HG02798 (cell line): ENCODE data around the gene SLC5A12.
"Not testable (repeated sequence)": the region's sequence is repeated elsewhere in the genome, so short reads cannot be mapped to it uniquely, and the experiment has no call there.

Source experiments
- ATAC-seq: cut with Tn5 transposase; IDR thresholded peaks from one replicate; pipeline ENCODE4 v1.9.1; 2021; ENCODE audit warnings: mild to moderate bottlenecking; ENCODE audit not compliant: unreplicated experiment, poor library complexity

The SLC5A12 gene

DNA sequence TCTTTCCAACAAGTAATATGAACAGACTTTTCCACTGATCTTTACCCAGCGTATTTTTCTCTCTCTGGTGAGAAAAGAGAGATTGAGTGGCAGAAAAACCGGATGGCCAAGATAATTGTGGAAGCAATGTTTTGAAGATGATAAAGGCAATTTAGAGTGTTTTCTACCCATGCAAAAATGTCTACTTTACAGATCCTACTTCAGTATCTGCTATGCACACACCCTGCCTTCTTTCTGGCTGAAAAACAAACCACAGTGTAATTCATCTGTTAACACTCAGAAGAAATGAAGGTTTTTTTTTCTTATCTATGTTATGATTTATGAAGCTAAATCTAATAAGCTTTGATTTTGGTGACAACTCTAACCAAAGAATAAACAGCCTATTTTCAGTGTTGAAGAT, 56.8 kb downstream of the SLC5A12 start:
- no peak for ATAC-seq

DNA sequence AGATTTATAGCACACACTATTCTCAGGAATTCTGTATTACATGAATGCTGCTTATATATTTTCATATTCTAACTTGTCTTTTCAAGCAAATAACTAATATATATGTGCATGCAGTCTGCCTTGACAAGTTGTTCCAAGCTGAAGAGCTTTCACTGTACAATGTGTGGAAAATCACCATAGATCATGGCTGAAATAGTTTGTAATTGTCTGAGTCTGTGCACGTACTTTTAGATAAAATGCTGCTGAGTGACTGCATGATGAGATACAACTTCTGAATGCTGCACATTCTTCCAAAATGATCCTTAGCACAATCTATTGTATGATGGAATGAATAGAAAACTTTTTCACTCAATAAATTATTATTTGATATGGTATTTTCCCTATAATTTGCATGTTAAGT, 58.9 kb downstream of the SLC5A12 start:
- no peak for ATAC-seq

DNA sequence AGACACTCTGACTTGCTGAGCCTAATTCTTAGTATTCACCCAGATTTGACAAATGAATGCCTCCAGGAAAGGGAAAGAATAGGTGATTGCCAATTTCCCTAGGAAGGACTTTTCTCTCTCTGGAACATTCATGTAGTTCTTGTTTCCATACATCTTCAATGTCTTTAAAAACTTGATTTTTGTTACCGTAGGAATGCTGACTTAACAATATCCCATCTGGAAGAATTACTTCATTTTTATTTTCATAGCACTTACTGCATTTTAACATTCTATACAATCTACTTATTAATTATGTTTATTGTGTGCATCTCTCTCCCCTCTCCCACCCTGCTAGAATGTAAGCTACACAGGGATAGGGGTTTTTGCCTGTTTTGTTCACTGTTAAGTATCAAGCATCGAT, 66.6 kb downstream of the SLC5A12 start:
- ATAC-seq: no peak

DNA sequence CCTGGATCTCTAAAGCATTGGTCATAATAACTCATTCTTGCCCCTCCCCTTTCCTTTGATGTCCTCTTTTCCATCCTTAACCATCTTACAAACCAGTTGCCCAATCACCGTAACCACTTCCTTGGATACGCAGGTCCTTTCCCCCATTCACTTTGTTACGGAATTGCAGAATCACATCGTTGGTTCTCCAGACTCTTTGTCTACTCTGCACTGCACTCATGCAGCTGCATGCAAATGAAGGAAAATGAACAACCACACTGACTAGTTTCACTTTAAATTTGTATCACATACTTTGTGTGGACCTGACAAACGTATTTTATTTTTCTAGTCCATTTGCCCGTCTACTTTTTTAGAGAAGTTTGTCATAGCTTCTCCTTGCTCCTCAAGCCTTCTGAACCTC, 69.9 kb downstream of the SLC5A12 start:
- ATAC-seq: peak; percentile 62

DNA sequence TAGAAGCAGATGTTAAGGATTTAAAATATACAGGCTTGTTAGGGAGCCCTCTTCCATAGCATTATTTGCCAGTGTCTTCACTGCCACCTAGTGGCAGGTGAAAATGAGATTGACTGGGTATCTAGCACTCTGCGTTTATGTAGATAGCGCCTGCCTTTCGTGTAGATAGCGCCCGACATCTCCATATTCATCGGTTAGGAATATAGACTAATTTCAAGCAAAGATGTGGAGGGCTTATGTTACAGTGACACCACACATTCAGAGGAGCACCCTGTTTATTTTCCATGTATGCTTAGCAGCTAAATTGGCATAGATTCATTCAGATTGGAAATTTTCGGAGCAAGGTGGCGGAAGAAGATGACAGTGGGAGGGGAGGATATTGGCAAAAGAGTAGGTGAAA, 72.0 kb downstream of the SLC5A12 start:
- peak; percentile 88 for ATAC-seq

DNA sequence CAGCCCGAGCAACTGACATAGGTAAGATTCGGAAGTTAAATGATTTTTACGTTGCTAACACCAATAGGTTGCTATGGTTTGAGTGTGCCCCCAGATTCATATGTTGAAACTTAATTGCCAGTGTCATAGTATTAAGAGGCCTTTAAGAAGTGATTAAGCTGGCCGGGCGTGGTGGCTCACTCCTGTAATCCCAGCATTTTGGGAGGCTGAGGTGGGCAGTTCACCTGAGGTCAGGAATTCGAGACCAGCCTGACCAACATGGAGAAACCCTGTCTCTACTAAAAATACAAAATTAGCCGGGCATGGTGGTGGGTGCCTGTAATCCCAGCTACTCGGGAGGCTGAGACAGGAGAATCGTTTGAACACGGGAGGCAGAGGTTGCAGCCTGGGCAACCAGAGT, 78.5 kb downstream of the SLC5A12 start:
- not testable (repeated sequence) for ATAC-seq

DNA sequence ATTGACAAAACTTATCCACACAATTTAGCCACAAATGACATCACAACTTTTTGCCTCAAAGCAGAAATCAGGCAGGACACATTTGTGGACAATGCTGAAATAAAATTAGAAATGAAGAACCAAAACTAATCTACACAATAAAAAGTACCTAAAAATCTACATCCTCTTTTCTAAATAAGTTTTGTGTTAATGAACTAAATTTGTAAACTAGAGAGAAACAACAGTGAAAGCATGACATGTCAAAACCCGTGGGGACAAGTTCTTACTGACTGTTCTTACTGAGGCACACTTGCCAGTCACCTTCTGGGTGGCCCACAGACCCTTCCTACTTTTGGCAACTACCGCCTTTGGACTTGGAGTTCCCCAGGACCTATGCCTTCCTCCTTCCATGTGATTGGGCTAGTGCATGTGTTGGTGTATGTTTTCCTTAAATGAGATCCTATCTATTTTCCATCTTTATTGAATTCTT, 89.1 kb downstream of the SLC5A12 start:
- peak; percentile 94 for ATAC-seq

DNA sequence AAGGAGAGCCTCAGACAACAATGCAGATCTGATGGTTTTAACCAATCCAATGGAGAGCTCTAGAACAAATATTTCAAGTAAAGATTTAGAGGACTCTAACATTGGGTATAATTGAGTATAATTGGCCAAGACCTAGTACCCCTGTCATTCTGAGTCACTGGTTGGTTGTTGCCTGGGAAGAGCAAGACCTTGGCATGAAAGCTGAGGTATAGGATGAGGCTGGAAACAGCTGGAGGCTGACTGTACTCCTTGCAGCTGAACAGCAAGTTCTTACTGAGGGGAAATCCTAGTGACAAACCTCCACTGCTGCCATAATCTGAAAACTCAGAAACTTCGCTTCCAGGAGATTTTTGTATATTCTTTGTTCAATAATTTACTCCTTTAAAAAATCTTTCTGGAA, 95.5 kb downstream of the SLC5A12 start:
- ATAC-seq: no peak

DNA sequence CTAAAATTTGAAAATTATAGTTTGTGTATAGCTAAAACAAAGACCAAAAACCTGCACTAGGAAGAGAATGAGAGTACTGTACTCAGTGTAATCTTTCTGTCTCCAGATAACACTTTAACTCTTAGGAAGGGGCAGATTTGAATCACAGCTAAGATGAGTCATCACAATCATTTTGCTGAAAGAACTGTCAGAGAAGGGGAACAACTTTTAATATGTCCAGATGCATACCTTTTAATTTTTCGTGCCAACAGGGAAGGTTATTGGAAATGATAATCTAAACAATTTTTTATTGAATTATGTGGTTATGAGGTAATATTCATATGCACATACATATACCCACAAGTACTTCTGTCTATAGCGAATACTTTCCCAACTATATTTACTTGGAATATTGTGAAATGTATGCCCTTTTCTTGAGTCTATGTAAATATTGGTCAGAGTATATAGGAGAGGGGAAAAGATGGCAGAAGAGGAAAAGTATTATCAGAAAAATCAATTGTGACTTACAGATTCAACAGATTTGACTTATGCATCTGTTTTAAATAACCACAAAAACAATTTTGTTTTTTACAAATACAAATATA, 98.7 kb downstream of the SLC5A12 start:
- no peak for ATAC-seq

DNA sequence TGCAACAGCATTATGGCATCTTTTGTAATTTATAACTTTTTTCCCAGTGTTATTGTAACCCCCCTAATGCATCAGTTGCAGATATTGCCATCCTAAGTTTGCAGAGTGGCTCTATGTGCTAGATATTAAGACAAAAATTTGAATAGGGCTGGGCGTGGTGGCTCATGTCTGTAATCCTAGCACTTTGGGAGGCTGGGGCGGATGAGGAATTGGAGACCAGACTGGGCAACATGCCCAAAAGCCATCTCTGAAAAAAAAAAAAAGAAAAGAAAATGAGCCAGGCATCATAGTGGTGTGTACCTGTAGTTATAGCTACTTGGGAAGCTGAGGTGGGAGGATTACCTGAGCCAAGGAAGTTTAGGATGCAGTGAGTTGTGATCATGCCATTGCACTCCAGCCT, 99.7 kb downstream of the SLC5A12 start:
- no peak for ATAC-seq

DNA sequence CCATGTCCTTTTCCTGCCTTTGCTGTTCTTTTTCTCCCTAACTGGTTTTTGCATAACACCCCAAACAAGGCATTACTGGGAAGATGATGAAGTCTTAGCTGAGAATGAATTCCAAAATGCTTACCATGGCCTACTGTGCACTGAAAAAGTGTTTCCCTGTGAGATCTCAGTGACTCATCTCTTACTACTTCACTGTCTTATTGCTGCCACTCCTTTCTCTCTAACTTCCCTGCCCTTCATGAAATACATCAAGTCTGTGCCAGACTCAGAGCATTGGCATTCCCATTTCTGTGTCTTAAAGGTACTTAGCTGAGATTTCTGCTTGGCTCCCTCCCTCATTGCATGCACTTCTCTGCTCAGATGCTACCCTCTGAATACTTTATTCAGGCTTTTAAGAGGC, 100.7 kb downstream of the SLC5A12 start:
- no peak for ATAC-seq

DNA sequence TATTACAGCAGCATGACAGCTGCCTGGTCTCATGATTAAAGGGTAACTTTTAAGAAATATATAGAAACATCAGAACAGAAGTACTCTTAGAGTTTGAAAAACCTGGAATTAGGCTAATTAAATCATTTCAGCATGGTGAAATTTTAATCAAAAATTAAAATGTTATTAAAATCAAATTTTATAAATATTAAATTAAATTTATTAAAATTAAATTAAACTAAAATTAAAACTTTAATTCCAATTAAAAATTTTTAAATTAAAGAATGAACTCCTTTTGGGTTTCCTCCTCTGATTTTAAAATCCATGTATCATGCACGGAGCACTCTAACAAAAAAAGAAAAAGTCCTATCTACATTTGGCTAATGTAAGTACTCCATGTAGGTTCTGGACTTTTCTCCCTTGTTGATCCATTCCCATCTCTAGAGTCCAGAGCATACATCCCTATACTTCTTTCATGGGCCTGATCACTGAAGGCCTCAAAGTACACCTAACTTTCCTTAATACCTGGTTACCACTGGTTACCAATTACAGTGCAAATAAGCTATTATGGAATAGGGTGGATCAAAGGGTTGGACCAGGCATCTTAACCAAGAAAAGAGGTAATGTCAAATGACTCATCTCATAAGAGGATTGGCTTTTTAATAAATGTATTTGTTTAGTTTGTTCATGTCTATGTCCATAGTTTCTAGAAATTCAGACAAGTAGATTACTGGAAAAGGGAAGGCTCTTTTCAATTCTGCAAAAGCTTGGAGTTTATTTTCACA, 101.4 kb downstream of the SLC5A12 start:
- ATAC-seq: no peak

DNA sequence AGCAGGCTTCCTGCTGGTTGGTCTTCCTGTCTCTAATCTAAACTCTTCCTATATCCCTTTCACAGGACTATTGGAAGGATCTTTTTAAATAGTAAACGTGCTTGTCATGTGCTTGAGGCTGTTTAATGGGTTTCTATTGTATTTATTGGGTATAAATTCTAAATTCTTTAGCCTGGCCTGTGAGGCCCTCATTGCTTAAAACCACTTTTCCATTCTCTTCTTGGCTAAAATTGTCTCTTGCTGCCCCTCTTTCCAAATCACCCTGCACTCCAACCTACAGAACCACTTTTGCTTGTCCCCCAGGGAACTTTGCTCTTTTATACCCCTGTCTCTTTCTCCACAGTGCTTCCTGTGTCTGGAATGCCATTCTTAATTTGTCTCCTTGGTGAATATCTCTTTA, 103.4 kb downstream of the SLC5A12 start:
- no peak for ATAC-seq
